Gastrocnemius medialis (tissue), 4 donors: Measurements from ENCODE around the gene ZNF697. TPM values are rescaled to one million over a fixed set of nuclear protein-coding genes. Genes with fewer than 3 reads are reported as not detected.
"Not testable (repeated sequence)": the region's sequence is repeated elsewhere in the genome, so short reads cannot be mapped to it uniquely, and the experiment has no call there.

ENCODE experiments used
- ATAC-seq, 2 donors: fragments of 150-250 bp; one replicate each; pipeline ENCODE4 v1.9.1; 2016
- DNase-seq, 2 donors: peaks; one replicate each; pipeline ENCODE4 v3.0.0-alpha.2; 2019
- H3K27ac ChIP-seq, 4 donors: fragments of 200-600 bp; sonication (generic); 1 replicate in 1 of 4; 2 replicates in 3 of 4; pipeline ENCODE4 v1.5.1; 2016 to 2018; ENCODE audit warnings: mild to moderate bottlenecking in 2 of 4, moderate library complexity in 1 of 4
- H3K27me3 ChIP-seq, 3 donors: fragments of 200-600 bp; sonication (generic) in 2 of 3; 1 replicate in 1 of 3; 2 replicates in 2 of 3; pipeline versions ENCODE4 v1.5.1 to v1.6.0; 2016 to 2019; ENCODE audit warnings: mild to moderate bottlenecking in 1 of 3, moderate library complexity in 1 of 3
- H3K36me3 ChIP-seq, 2 donors: fragments of 200-600 bp; sonication (generic) in 1 of 2; one replicate each; pipeline ENCODE4 v1.5.1; 2017 to 2018
- H3K4me1 ChIP-seq, 2 donors: fragments of 200-600 bp; sonication (generic) in 1 of 2; one replicate each; pipeline ENCODE4 v1.5.1; 2016 to 2017; ENCODE audit warnings: mild to moderate bottlenecking in 2 of 2
- H3K4me3 ChIP-seq, 4 donors: fragments of 200-600 bp; sonication (generic) in 3 of 4; 1 replicate in 1 of 4; 2 replicates in 3 of 4; pipeline ENCODE4 v1.5.1; 2016 to 2019; ENCODE audit warnings: mild to moderate bottlenecking in 2 of 4
- H3K9me3 ChIP-seq, 3 donors: fragments of 200-600 bp; sonication (generic) in 2 of 3; 1 replicate in 1 of 3; 2 replicates in 2 of 3; pipeline ENCODE4 v1.5.1; 2016 to 2019
- POLR2A ChIP-seq, 2 donors: fragments of 450-650 bp; IDR thresholded peaks; one replicate each; pipeline ENCODE4 v1.6.1; 2017; ENCODE audit warnings: antibody characterized with exemption in 2 of 2, mild to moderate bottlenecking in 2 of 2, moderate library complexity in 2 of 2
- in situ Hi-C, 4 donors: fragments of 200-750 bp; cut with MboI; loops; one replicate each; pipeline versions ENCODE4 v1.15.0 to v1.8.0; 2017; ENCODE audit warnings: low sequenced_read_pairs in 4 of 4
- intact Hi-C: fragments of 100-400 bp; cut with DNase I; formaldehyde crosslinking; loops from one replicate; pipeline ENCODE4 v1.15.1; 2023; ENCODE audit warnings: low total_unique reads
- total RNA-seq, 4 donors: library from RNA; depleted of rRNA; stranded (reverse); fragments of >200 nt; gene quantifications; one replicate each; pipeline versions ENCODE4 v1.1.0 to v1.2.3, GENCODE V29; 2016
- TF ChIP-seq, protein P1 (sequence below), 5 experiments: fragments of 450-650 bp in 3 of 5; fragments of 200-600 bp in 2 of 5; sonication (generic) in 2 of 5; IDR thresholded peaks in 4 of 5; conservative IDR thresholded peaks in 1 of 5; 1 replicate in 4 of 5; 2 replicates in 1 of 5; pipeline ENCODE4 v1.5.1; 2016 to 2019; ENCODE audit warnings: antibody characterized with exemption in 5 of 5, mild to moderate bottlenecking in 3 of 5, moderate library complexity in 3 of 5

ZNF697 gene
- total RNA-seq, 4 donors from 2014 or later = 1.4 to 3.1 (median 2.9) TPM

DNA sequence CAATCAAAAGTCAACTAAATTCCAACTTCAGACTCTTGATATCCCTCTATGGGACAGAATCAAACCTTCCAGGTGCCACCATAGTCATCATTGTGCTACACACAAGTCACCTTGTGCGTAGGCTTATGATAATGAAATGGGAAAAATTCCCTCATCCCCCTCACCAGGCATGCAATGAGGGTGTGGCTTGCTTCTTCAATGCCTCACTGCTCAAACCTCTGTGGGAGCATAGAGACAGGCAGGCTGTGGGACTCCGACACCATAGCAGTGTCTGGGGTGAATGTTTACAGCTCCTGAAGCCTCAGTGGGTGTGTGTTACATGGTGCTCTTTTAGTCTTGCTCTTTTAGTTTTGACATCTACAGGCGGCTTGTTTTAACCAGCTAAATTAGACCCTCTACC is 42.4 kb downstream of the ZNF697 start:
- ATAC-seq = no peak

DNA sequence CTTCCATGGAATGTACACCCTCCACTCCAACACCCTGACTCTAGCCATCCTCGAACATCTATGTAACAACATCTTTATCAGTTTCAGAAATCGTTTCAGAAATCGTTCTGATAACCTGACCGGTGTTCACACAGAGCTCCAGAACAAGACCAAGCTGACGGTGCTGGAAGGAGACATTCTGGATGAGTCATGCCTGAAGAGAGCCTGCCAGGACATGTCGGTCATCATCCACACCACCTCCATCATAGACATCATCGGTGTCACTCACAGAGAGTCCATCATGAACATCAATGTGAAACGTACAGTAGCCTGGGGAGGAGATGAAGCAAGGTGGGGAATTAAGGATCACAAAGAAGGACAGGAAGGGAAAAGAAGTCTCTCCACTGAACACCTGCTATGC is 43.0 kb downstream of the ZNF697 start:
- H3K27ac ChIP-seq, ATAC-seq, H3K9me3 ChIP-seq, H3K27me3 ChIP-seq, DNase-seq, H3K4me3 ChIP-seq, intact Hi-C loops, in situ Hi-C loops, H3K4me1 ChIP-seq, H3K36me3 ChIP-seq: not testable (repeated sequence)

More for the DNA sequence above, 42.4 kb downstream of the ZNF697 start:
- Histone ChIP-seq H3K36me3 (no peaks in the 10 kb centered on the region), H3K27me3 (no peaks in the 10 kb centered on the region), H3K9me3 (no peaks in the 10 kb centered on the region), H3K4me3 (no peak overlapping the region), H3K4me1 (no peaks in the 10 kb centered on the region), H3K27ac (no peak overlapping the region)
- TF ChIP-seq, protein P1, sequence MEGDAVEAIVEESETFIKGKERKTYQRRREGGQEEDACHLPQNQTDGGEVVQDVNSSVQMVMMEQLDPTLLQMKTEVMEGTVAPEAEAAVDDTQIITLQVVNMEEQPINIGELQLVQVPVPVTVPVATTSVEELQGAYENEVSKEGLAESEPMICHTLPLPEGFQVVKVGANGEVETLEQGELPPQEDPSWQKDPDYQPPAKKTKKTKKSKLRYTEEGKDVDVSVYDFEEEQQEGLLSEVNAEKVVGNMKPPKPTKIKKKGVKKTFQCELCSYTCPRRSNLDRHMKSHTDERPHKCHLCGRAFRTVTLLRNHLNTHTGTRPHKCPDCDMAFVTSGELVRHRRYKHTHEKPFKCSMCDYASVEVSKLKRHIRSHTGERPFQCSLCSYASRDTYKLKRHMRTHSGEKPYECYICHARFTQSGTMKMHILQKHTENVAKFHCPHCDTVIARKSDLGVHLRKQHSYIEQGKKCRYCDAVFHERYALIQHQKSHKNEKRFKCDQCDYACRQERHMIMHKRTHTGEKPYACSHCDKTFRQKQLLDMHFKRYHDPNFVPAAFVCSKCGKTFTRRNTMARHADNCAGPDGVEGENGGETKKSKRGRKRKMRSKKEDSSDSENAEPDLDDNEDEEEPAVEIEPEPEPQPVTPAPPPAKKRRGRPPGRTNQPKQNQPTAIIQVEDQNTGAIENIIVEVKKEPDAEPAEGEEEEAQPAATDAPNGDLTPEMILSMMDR (IDR thresholded peaks at IDR 0.05 in 4 of 5, conservative IDR thresholded peaks at IDR 0.05 in 1 of 5) = no peak
- TF ChIP-seq POLR2A (IDR thresholded peaks at IDR 0.05) = no peak
- intact Hi-C loops (no loop called here), in situ Hi-C loops (no loop called here)
- no peak for DNase-seq

DNA sequence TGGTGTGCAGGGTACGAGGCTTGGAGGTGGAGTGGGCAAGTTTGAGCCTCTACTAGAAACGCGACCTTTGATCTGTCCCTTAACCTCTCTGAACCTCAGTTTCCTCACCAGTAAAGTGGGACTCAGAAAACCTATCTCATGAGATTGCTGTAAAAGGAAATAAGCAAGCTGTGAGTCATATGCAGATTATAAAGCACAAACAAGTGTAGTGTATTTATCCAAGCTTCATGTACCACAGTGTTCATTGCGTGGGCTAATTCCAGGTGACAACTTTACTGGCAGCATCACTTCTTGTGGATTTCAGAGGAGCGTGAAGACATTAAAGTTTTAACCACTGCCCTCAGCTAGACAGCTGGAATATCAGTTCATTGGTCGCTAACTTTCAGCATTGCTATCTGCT is 44.4 kb downstream of the ZNF697 start:
- no peak overlapping the region for H3K27ac ChIP-seq
- no peaks in the 10 kb centered on the region for H3K36me3 ChIP-seq
- no peaks in the 10 kb centered on the region for H3K4me1 ChIP-seq
- ATAC-seq = no peak
- TF ChIP-seq, protein P1 (IDR thresholded peaks at IDR 0.05 in 4 of 5, conservative IDR thresholded peaks at IDR 0.05 in 1 of 5) = no peak
- no peak for TF ChIP-seq POLR2A (IDR thresholded peaks at IDR 0.05)
- in situ Hi-C loops = no loop called here
- H3K27me3 ChIP-seq = no peaks in the 10 kb centered on the region
- intact Hi-C loops = no loop called here
- DNase-seq = no peak
- no peaks in the 10 kb centered on the region for H3K9me3 ChIP-seq
- no peak overlapping the region for H3K4me3 ChIP-seq

DNA sequence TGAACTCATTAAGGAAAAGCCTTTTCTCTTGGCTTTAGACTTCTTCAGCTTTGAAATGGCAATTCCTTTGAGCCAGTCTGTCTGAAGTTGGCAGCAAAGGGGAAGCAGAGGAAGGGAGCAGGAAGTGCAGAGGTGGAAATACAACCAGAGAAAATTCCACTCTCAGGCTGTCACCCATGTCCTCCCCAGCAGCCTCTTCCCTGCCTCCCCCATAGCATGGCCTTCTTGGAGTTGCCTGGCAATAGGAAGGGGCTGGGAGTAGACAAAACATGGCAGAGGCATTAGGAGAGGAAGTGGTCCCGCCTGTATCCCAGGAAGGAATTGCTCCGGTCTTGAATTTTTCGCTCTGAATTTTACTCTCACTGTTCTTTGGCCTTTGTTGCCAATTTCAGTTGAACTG is 44.8 kb downstream of the ZNF697 start:
- ATAC-seq, intact Hi-C loops: not testable (repeated sequence)

DNA sequence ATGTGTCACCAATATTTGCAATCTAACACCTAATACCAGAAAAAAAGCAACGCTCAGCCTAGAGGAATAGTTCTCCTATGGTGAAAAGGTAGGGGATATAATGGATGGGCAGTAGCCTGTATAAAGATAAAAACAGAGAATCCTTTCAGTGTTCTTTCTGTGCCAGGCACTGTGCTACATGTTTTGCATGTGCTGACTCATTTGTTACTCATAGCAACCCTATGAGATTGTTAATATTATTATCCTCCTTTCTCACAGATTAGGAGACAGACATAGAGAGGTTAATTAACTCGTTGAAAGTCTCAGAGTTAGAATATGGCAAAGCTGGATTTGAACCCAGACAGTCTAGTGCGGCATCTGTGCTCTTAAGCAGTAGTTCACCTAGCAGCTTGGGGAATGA is 45.3 kb downstream of the ZNF697 start:
- in situ Hi-C loops = not testable (repeated sequence)

More for the DNA sequence above, 44.8 kb downstream of the ZNF697 start:
- H3K27me3 ChIP-seq, in situ Hi-C loops, H3K9me3 ChIP-seq, DNase-seq, H3K4me3 ChIP-seq, H3K36me3 ChIP-seq, H3K27ac ChIP-seq, H3K4me1 ChIP-seq: not testable (repeated sequence)

DNA sequence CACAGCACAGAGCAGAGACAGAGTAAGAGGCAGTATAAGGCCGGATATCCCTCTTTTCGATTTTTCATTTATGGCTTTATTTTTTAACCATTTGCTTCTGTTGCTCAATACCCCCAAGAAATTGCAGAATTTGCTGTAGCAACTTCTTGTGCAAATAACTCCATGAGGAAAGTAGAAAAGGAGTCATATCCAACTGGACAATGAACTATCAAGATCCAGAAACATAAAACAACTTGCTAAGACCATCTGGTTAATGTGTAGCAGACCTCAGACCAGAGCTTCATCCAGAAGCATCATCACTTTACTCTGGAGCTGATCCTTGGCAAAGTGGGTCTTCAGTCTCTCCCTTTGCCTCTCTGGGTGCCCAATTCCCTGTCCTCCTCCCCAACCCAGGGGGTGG is 45.9 kb downstream of the ZNF697 start:
- intact Hi-C loops = no loop called here
- Histone ChIP-seq H3K4me1 (no peaks in the 10 kb centered on the region), H3K36me3 (no peaks in the 10 kb centered on the region), H3K9me3 (no peaks in the 10 kb centered on the region), H3K27ac (no peak overlapping the region), H3K4me3 (no peak overlapping the region), H3K27me3 (no peaks in the 10 kb centered on the region)
- in situ Hi-C loops = no loop called here
- DNase-seq = no peak
- TF ChIP-seq POLR2A (IDR thresholded peaks at IDR 0.05) = no peak
- TF ChIP-seq, protein P1 (IDR thresholded peaks at IDR 0.05 in 4 of 5, conservative IDR thresholded peaks at IDR 0.05 in 1 of 5) = no peak
- no peak for ATAC-seq

More for the DNA sequence above, 45.3 kb downstream of the ZNF697 start:
- H3K27ac ChIP-seq, intact Hi-C loops, H3K27me3 ChIP-seq, H3K36me3 ChIP-seq, H3K4me3 ChIP-seq, ATAC-seq, H3K4me1 ChIP-seq, DNase-seq, H3K9me3 ChIP-seq: not testable (repeated sequence)
